RWPE2 (cell line): ENCODE measurements around the gene FCER1G.
A peak's percentile ranks its signal among the peaks of the same experiment; 100 is the strongest.

Experiments
- ATAC-seq: fragments of 200-7000 bp; cut with Tn5 transposase; 3 replicates; pipeline ENCODE4 v1.9.1; 2021; ENCODE audit warnings: low read depth
- DNase-seq: peaks from one replicate; pipeline ENCODE4 v3.0.0-alpha.2; 2020; ENCODE audit warnings: low spot score
- H3K27ac ChIP-seq: fragments of 450-650 bp; 2 replicates; pipeline ENCODE4 v1.5.1; 2017; ENCODE audit warnings: mild to moderate bottlenecking; ENCODE audit not compliant: poor library complexity, severe bottlenecking
- H3K27me3 ChIP-seq: fragments of 250-450 bp; sonication (Bioruptor Pico); 2 replicates; pipeline ENCODE4 v1.5.1; 2021; ENCODE audit warnings: mild to moderate bottlenecking, moderate library complexity; ENCODE audit not compliant: insufficient read depth, poor library complexity, severe bottlenecking
- H3K36me3 ChIP-seq: fragments of 250-450 bp; sonication (Bioruptor Pico); 2 replicates; pipeline ENCODE4 v1.5.1; 2020; ENCODE audit warnings: low read depth, mild to moderate bottlenecking, moderate library complexity
- H3K4me1 ChIP-seq: fragments of 250-450 bp; sonication (Bioruptor Pico); 2 replicates; pipeline ENCODE4 v1.5.1; 2021; ENCODE audit warnings: mild to moderate bottlenecking, moderate library complexity; ENCODE audit not compliant: insufficient read depth, poor library complexity, severe bottlenecking
- H3K4me3 ChIP-seq: fragments of 250-450 bp; sonication (Bioruptor Pico); 2 replicates; pipeline ENCODE4 v1.5.1; 2021; ENCODE audit warnings: mild to moderate bottlenecking, moderate library complexity; ENCODE audit not compliant: severe bottlenecking
- H3K9me3 ChIP-seq: fragments of 250-450 bp; sonication (Bioruptor Pico); 2 replicates; pipeline ENCODE4 v1.5.1; 2021; ENCODE audit warnings: mild to moderate bottlenecking, moderate library complexity; ENCODE audit not compliant: severe bottlenecking
- CTCF ChIP-seq: fragments of 450-650 bp; IDR thresholded peaks from one replicate; pipeline ENCODE4 v1.5.1; 2017; ENCODE audit warnings: mild to moderate bottlenecking, moderate library complexity; ENCODE audit not compliant: poor library complexity, severe bottlenecking

The FCER1G gene

GRCh38 chr1:161214369-161214768, 726 bp upstream of the FCER1G start:
- Histone ChIP-seq H3K27ac (no peak overlapping the region), H3K27me3 (no peaks in the 10 kb centered on the region), H3K4me1 (no peaks in the 10 kb centered on the region), H3K36me3 (peaks cover 53% of the 10 kb centered on the region), H3K4me3 (no peak overlapping the region), H3K9me3 (no peaks in the 10 kb centered on the region)
- no peak for ATAC-seq
- no peak for DNase-seq
- TF ChIP-seq CTCF = no peak

DNA sequence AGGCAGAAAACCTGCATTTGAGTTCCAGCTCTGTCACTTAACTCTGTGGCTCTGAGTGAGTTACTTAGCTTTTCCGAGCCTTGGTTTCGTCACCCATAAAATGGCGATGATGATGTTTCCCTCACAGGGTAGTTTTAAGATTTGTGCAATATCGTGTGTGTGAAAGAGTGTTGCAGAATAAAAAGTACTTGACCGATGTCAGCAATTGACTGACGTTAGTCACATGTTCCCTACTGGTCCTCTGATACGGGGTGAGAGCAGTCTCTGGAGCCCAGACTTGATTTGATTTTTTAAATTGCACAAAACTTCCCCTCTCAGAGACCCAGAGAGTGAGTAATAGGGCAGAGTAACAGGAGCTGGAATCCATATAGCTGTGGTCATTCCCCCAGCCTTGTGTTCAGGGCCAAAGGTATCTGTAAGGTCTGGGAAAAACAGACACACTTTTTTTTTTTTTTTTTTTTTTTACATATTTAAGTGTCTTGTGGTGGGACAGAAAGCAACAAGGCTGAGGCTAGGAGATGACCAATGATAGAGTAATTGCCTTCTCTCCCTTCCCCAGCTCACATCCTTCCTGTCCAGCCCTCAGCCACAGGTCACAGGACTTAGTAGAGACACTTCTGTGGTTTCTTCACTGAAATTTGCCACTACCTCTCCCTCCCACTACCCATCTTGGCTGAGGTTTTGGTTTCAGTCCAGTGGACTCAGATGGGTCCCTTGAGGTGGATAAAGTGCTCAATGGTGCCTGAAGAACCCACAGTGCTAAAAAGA, 2.0 kb downstream of the FCER1G start:
- H3K36me3 ChIP-seq = peaks cover 25% of the 10 kb centered on the region
- no peak for TF ChIP-seq CTCF
- DNase-seq (no peak), ATAC-seq (peak; percentile 40; the same call in 1 of the 3 replicates)
- no peaks in the 10 kb centered on the region for H3K4me1 ChIP-seq
- H3K9me3 ChIP-seq = no peaks in the 10 kb centered on the region
- no peak overlapping the region for H3K4me3 ChIP-seq
- no peak overlapping the region for H3K27ac ChIP-seq
- no peaks in the 10 kb centered on the region for H3K27me3 ChIP-seq

- no peak for TF ChIP-seq CTCF
- Histone ChIP-seq H3K4me1 (no peaks in the 10 kb centered on the region), H3K27me3 (no peaks in the 10 kb centered on the region), H3K4me3 (no peak overlapping the region), H3K9me3 (no peaks in the 10 kb centered on the region), H3K36me3 (peaks cover 18% of the 10 kb centered on the region), H3K27ac (no peak overlapping the region)
- no peak for DNase-seq
- no peak for ATAC-seq
These were observed 2.7 kb downstream of the FCER1G start for GRCh38 chr1:161217831-161218230.

DNA sequence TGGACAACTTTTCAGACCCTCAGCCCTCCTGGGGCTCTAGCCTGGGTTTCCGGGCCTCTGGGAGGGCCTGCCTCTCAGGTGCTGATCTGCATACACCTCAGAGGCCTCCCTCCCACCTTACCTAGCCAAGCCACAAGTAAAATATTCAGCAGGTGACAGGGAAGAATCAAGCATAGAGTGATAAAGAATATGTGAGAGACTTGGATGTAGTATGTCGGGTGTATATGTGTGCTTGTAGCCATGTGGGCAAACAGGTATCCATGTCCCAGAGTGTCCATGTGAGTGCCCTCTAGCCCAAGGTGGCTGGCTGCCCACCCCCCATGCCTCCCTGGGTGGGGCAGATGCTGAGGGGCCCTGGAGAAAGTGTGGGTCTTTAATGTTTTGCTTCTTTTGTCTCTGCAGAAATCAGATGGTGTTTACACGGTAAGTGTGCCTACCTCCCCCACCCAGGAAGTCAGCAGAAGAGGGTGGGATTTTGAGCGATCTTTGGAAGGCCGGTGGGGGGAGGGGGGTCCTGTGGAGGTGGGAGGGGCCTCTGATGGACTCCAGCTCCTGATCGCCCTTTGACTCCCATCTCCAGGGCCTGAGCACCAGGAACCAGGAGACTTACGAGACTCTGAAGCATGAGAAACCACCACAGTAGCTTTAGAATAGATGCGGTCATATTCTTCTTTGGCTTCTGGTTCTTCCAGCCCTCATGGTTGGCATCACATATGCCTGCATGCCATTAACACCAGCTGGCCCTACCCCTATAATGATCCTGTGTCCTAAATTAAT, 3.4 kb downstream of the FCER1G start:
- no peaks in the 10 kb centered on the region for H3K27me3 ChIP-seq
- ATAC-seq (no peak), DNase-seq (no peak)
- no peak overlapping the region for H3K4me3 ChIP-seq
- TF ChIP-seq CTCF = no peak
- no peak overlapping the region for H3K27ac ChIP-seq
- no peaks in the 10 kb centered on the region for H3K4me1 ChIP-seq
- peaks cover 12% of the 10 kb centered on the region for H3K36me3 ChIP-seq
- H3K9me3 ChIP-seq = no peaks in the 10 kb centered on the region
